NCI-H345 treated with DMSO at 0.1 percent for 48 hours (cell line): ENCODE results near the gene PDIA2.
"Not testable (repeated sequence)": the region's sequence is repeated elsewhere in the genome, so short reads cannot be mapped to it uniquely, and the experiment has no call there.

ENCODE experiments used
- DNase-seq: peaks from one replicate; lab custom pipeline; 2025; ENCODE audit not compliant: unreplicated experiment; lab: John Stamatoyannopoulos, UW

Gene PDIA2, protein sequence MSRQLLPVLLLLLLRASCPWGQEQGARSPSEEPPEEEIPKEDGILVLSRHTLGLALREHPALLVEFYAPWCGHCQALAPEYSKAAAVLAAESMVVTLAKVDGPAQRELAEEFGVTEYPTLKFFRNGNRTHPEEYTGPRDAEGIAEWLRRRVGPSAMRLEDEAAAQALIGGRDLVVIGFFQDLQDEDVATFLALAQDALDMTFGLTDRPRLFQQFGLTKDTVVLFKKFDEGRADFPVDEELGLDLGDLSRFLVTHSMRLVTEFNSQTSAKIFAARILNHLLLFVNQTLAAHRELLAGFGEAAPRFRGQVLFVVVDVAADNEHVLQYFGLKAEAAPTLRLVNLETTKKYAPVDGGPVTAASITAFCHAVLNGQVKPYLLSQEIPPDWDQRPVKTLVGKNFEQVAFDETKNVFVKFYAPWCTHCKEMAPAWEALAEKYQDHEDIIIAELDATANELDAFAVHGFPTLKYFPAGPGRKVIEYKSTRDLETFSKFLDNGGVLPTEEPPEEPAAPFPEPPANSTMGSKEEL

DNA sequence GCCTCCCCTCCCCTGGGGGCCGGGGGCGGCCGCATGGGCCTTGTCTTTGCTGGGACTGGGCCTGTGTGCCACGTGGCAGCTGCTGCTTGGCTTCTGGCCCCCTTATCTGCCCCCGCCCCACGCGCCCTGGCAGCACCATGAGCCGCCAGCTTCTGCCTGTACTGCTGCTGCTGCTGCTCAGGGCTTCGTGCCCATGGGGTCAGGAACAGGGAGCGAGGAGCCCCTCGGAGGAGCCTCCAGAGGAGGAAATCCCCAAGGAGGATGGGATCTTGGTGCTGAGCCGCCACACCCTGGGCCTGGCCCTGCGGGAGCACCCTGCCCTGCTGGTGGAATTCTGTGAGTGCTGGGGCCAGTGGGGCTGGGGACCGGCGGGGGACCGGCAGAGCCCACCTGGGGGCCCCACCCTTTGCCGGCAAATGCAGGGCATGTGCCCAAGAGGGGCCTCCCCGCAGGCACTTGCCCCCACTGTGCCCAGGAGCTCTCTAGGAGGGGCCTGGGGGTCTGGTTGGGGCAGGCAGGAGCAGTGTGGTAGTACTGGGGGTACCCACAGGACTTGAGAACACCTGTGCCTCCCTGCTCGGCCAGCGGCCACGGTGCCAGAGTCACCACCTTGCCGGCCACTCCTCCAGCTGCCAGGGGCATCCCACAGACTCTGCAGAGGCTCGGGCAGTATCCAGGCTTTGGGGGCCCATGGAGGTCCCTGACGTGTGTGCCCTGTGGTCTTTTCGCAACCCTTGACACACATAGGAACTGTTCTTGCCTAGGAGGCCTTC lies at the start of gene PDIA2:
Gene PDIA2 (plus strand): TSS at position 132 of the 773 bp plus-strand sequence. CDS start 6 bp downstream, at position 138.
- DNase-seq, result no peak

DNA sequence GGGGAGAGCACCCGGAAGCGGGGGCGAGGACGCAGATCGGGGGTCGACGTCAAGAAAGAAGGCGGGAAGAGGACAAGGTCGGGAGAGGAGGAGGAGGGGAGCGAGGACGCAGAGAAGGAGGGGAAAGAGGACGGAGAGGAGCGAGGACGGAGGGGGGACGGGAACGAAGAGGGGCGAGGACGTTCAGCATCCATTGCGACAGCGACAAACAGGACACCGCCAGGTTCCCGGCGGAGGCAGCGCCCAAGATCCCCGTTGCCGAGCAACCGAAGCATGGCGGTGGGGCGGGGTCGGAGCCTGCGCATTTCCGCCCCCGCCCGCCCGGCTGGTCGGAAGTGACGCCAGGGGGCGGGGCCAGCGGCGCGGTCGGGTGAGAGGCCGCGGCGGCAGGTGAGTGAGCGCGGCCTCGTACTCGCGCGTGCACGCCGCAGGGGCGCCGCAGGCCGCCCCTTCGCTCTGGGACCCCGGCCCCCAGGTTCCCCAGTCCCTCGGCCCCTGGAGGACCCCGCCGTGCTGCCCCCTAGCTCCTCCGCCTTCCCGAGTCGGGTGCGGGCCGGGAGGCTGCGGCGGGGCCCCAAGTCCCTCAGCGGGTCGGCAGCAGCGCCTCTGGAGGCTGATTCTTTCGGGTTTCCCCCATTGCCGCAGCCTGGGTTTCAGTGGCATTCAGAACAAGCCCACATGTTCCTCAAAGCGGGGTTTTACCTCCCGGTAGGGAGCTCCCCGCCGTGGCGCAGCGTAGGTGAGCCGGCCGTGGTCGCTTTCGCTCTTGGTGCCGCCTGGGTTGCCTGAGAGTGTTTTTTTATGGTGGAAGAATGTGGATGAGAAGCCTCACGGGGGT lies 48.3 kb upstream of the PDIA2 start, which contains the start of gene FAM234A:
Gene FAM234A (plus strand): TSS at position 354 of the 838 bp plus-strand sequence. CDS start 19,593 bp downstream, outside the sequence.
- peak; percentile 86 for DNase-seq

DNA sequence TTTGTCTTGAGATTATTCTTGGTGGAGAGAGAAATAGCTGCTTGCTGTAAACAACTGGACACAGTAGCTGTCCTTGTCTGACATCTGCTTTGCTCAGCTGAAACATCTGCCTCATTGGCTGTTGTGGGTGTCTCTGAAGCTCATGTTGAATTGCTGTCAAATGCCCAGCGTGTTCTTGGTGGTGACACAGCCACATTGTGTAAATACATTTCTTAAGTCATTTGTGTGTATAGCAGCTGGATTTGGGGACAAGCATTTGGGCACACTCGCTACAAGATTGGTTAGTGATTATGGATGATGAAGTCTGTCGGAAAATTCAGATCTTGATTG lies 43.1 kb upstream of the PDIA2 start:
- no peak for DNase-seq

DNA sequence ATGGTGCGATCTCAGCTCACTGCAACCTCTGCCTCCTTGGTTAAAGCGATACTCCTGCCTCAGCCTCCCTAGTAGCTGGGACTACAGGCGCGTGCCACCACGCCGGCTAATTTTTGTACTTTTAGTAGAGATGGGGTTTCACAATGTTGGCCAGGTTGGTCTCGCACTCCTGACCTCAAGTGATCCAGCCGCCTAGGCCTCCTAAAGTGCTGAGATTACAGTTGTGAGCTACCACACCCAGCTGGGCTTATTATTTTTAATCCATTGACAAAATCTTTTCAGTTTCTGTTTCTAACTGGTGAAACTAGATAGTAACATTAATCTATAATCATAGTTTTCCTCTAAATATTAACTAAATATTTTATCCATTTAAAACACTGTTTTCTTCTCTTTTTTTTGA lies 42.4 kb upstream of the PDIA2 start:
- DNase-seq, result no peak

DNA sequence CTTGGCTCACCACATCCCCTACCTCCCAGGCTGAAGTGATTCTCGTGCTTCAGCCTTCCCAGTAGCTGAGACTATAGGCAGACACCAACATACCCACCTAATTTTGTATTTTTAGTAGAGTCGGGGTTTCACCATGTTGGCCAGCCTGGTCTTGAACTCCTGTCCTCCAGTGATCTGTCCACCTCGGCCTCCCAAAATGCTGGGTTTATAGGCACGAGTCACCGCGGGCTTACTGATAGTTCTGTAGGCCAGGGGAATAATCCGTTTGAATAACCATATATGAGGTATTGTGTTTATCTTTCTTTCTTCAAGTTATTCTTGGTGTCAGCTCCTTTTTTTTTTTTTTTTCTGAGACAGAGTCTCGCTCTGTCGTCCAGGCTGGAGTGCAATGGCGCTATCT lies 40.7 kb upstream of the PDIA2 start:
- DNase-seq, result no peak

DNA sequence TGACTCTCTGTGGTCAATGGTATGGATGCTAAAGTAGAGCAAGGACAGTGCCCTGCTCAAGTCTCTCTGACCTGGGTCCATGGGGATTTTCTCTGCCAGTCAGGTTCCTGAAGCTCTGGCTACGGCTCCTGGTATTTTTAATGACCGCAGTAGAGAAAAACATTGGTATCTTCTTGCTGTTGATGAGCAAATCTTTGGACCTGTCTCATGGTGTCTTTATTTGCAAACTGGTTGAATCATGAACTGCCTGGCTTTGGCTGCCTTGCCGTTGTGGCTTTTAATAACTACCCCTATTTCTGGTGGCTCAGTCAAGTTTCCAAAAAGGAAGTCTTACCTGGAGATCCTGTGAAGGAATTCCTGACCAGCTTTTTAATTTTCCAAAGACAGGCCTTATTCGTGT lies 39.6 kb upstream of the PDIA2 start:
- no peak for DNase-seq

DNA sequence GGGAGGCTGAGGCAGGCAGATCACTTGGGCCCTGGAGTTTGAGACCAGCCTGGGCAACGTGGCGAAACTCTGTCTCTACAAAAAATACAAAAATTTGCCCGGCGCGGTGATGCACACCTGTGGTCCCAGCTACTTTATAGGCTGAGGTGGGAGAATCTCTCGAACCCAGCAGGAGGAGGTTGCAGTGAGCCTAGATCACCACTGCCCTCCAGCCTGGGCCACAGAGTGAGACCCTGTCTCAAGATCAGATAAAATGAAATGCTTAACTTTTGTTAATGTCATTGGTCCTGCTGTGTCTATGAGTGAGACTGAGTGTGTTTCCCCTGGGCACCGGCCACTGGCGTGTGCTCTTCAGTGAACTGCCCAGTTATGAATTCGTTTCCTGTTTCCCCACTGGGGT lies 37.9 kb upstream of the PDIA2 start:
- DNase-seq, result no peak

DNA sequence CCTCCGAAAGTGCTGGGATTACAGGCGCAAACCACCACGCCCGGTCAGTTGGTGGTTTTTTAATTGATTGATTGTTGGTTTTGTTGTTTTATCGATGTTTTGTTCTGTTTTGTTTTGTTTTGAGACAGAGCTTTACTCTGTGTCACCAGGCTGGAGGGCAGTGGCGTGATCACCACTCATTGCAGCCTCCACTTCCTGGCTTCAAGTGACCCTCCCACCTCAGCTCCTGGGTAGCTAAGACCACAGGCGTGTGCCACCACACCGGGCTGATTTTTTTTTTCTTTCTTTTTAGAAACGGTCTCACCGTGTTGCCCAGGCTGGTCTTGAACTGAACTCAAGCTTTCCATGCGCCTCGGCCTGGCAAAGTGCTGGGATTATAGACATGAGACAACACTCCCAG lies 35.9 kb upstream of the PDIA2 start:
- no peak for DNase-seq

DNA sequence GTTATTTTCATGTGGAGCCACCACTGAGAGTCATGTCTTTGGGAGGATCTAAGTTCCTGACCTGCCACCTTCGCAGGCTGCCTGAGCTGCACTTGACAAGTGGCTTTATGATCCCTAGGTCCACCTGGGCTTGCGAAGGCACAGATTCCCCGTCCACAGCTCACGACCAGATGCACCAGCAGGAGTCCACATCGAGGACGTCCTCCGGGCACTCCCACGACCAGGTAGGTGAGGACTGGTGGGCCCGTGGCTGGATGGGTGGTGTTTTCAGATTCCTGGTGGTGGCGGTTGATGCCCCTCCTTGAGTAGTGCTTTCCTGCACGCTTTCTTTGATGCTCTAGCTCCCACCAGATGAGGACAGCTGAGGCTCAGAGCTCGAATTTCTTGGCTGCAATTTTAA lies 33.5 kb upstream of the PDIA2 start:
- no peak for DNase-seq

DNA sequence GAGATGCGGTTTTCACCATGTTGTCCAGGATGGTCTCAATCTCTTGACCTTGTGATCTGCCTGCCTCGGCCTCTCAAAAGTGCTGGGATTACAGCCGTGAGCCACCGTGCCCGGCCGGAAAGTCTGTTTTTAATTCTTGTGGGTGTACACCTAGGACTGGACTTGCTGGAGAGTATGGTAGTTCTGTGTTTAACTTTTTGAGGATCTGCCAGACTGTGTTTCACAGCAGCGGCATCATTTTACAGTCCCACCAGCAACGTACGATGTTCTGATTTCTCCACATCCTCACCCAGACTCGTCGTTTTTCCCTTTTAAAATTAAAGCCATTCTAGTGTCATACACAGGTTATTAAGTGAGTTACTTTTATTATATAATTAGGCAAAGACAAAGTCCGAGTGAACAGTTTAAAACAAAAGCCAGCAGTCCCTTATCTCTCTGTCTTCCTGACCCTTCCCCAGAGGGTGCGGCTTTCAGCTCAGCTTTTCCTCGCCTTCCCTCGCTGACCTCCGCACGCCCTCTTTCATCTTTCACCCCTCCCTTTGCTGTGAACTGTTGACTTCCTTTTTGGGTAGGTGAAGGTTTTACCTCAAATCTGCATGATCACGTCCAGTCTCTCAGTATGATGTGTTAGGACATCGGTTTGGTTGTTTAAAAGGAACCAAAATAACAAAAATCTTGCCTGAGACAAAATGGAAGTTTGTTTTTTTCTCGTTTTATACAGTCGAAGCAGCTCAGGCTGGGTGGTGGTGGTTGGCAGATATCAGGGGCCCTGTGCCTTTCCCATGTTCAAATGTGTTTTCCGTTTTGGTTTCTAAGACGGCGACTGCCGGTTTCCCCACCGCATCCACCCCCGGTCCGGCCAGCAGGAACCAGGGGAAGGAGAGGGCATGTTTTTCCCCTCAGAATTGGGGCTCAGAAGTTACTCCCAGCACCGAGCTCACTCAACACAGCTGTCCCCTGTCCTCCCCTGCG lies 30.3 kb upstream of the PDIA2 start:
- DNase-seq, result no peak

DNA sequence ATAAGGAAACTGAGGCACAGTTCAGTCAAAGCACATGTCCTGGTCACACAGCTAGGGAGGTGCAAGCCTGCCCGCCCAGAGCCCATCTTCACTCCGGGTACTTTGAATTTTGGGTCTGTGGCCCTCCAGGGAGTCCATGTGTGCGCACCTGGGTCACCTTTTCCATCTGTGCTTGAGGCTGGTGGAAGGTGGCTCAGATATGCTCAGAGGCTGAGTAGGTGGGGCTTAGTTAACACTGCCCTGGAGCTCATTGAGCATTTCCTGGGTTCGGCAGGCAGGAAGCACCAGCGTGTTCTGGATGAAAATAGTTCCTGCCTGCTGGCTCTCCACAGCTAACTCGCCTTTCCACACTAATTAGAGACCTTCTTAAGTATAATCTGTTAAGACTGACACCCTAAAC lies 29.1 kb upstream of the PDIA2 start:
- DNase-seq, result no peak

DNA sequence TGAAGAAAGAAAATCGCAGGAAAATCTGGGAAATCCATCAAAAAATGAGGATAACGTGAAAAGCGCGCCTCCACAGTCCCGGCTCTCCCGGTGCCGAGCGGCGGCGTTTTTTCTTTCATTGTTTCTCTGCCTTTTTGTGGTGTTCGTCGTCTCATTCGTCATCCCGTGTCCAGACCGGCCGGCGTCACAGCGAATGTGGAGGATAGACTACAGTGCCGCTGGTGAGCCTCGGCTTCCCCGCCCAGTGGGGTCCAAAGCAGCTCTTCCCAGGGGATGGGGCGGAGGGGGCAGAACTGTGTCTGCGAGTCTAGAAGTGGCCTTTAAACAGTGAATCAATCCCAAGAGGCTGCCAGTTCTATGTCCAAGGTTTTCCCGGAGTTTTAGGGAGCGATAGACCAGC lies 28.5 kb upstream of the PDIA2 start:
- DNase-seq, result no peak

DNA sequence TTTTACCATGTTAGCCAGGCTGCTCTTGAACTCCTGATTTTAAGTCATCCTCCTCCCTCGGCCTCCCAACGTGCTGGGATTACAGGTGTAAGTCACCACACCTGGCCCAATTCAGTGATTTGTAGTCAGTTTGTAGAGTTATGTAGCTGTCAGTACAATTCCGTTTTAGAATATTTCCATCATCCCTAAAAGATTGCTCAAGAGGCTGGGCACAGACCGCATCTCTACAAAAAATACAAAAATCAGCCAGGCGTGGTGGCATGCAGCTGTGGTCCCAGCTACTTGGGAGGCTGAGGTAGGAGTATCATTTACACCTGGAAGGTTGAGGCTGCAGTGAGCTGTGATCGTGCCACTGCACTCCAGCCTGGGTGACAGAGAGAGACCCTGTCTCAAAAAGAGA lies 27.8 kb upstream of the PDIA2 start:
- no peak for DNase-seq

DNA sequence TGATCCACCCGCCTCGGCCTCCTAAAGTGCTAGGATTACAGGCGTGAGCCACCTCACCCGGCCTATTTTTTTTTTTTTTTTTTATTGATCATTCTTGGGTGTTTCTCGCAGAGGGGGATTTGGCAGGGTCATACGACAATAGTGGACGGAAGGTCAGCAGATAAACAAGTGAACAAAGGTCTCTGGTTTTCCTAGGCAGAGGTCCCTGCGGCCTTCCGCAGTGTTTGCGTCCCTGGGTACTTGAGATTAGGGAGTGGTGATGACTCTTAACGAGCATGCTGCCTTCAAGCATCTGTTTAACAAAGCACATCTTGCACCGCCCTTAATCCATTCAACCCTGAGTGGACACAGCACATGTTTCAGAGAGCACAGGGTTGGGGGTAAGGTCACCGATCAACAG lies 24.9 kb upstream of the PDIA2 start:
- DNase-seq, result not testable (repeated sequence)

DNA sequence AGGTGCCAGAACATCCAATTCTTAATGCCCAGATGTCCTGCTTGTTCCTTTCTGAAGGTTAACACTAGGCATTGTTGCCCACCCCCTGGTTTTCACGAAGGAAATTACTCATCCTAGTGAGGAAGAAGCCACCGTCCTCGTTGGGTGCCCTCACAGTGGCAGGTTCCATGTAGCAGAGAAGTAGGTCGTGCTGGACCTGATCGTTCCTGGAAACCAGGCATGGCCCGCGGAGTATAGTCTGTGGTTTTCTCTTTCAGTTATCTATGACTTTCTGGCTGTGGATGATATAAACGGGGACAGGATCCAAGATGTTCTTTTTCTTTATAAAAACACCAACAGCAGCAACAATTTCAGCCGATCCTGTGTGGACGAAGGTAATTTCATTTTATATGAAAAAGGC lies 23.7 kb upstream of the PDIA2 start:
- no peak for DNase-seq

DNA sequence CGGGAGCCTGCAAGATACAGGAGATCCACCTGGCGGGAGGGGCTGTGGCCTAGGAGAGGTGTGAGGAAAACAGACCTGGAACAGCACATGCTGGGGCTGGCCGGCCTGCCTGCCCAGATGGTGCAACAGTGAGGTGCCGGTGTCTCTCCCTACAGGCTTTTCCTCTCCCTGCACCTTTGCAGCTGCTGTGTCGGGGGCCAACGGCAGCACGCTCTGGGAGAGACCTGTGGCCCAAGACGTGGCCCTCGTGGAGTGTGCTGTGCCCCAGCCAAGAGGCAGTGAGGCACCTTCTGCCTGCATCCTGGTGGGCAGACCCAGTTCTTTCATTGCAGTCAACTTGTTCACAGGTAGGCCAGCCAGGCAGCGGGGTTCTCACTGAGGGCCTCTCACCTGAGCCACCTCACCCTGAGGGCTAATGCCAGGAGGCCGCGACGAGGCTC lies 23.1 kb upstream of the PDIA2 start:
- DNase-seq, result no peak

DNA sequence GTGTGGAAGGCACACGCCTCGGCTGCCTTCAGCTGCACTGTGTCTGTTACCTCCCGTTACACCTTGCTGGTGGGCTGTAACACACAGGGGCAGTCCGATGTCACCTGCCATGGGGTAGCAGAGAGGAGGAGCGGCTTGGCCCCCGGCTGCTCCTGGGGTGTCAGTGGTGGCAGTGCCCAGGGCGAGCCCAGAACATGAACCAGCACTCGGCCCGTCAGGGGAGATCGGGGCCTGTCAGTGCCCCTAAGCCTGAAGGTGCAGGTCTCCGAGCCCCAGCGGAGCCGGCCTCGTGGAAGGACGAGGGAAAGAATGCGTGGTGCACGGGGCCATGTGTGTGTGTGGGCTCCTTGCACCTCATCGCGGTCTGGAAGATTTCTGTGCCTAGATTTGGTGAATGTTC lies 22.6 kb upstream of the PDIA2 start:
- no peak for DNase-seq

DNA sequence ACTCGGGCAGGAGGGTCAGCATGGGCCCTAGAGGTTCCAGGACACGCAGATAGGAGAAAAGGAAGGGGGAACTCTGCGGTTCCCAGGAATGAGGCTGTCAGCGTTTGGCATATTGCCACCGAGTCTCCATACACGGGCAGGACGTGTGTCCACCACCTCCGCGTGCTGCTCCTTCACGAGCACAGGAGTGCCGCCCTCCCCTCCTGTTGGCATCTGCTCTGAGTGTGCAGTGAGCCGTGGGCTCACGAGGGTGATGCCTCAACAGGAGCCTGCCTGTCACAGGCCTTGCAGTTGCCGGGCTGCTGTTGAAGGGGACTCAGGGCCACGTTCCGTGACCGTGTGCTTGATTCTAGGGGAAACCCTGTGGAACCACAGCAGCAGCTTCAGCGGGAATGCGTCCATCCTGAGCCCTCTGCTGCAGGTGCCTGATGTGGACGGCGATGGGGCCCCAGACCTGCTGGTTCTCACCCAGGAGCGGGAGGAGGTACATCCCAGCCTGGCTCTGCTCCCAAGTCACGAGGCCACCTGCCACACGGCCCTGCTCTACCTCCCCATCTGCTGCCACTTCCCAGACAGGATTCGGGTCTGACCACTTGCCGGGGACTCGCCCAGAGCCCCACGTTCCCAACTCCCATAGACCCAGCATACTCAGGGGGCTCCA lies 21.8 kb upstream of the PDIA2 start:
- DNase-seq, result no peak

DNA sequence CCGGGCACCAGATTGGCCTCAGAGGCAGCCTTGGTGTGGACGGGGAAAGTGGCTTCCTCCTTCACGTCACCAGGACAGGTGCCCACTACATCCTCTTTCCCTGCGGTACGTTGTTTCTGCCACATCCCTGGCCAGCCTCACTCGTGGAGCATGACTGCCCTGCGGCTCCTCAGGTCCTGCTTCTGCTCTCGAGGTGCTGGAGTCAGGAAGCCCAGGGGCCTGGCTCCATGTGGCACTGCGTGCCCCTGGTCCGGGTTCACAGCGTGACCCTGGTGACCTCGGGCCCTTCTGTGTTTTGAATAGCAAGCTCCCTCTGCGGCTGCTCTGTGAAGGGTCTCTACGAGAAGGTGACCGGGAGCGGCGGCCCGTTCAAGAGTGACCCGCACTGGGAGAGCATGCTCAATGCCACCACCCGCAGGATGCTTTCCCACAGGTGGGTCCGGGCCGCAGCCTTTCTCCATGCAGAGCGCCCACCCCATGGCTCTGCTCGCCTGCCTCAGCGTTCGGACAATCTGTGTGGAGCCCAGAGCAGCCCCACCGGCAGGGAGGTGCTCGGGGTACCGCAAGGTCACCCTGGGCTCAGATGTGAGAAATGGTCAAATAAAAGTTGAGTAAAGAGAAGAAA lies 20.7 kb upstream of the PDIA2 start:
- DNase-seq, result no peak
